ENCODE data around the gene PNKD. TPM values are rescaled to one million over a fixed set of nuclear protein-coding genes. Genes with fewer than 3 reads are reported as not detected.

The PNKD gene
- total RNA-seq, 2 donors from 2014 or later, result 25.1 to 30.4 TPM

GRCh38 chr2:218331745-218332144 lies 61.4 kb downstream of the PNKD start:
- ATAC-seq, result no peak

DNA sequence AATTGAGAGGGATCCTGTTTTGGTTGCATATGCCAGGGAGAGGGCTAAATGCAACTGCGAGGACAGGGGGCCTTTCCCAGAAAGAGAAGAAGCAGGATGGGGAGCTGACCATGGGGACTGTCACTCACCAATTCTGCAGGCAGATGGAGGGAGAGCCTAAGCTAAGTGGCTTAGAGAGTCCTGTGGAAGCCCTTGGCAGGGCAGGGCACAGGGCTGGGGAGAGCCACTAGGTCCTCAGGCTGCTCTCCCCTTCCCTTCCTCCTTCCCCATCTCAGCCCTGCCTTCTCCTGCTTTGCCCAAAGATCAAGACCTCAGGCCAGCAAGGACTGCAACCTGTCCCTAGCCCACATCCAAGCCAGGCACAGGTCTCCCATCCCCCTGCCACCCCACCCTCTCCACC lies 62.0 kb downstream of the PNKD start:
- DNase-seq (ENCODE audit: low spot score in 2 of 2), result no peak
- H3K27ac Mint-ChIP-seq, result peak overlapping the region in 1 of 2 donors; percentile 42
- no peaks in the 10 kb centered on the region for H3K9me3 Mint-ChIP-seq
- ATAC-seq, result no peak
- H3K36me3 Mint-ChIP-seq, result no peaks in the 10 kb centered on the region

More at GRCh38 chr2:218331745-218332144, 61.4 kb downstream of the PNKD start:
- peak overlapping the region in 1 of 2 donors; percentile 42 for H3K27ac Mint-ChIP-seq
- no peak for DNase-seq (ENCODE audit: low spot score in 2 of 2)
- H3K9me3 Mint-ChIP-seq, result no peaks in the 10 kb centered on the region
- H3K36me3 Mint-ChIP-seq, result no peaks in the 10 kb centered on the region

DNA sequence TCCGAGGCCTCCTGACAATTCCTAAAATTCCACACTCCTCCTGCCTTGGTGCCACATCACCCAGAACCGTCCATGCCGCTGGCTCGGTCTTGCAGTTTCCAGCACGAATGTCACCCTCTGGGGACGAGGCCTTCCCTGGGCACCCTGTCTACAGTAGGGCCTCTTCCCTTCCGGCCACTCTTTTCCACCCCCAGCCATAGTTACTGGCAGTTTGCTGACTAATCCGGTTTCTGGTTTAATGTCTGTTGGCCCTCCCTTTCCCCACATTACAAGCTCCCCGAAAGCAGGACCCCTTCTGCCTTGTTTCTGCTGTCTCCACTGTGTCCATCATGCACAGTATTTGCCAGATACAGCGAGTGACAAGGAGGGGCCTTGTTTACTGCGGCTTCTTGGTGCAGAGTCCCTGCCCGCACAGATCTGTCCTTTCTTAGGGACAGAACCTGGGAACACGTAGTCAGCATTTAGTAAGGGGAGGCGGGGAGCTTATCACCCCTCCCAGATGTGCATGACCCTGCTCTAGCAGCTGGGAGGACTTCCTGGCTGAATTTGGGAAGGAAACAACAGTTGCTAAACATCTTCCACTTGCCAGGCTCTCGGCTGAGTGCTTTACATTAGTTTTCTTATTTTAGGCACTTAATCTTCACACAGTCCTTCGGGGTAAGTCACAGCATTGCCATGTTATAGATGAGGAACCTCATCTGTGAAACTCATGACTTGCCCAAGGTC lies 62.8 kb downstream of the PNKD start:
- peak overlapping the region in 1 of 2 donors; percentile 68 for H3K27ac Mint-ChIP-seq
- ATAC-seq, result no peak
- H3K9me3 Mint-ChIP-seq, result no peaks in the 10 kb centered on the region
- DNase-seq (ENCODE audit: low spot score in 2 of 2), result no peak
- H3K36me3 Mint-ChIP-seq, result no peaks in the 10 kb centered on the region

DNA sequence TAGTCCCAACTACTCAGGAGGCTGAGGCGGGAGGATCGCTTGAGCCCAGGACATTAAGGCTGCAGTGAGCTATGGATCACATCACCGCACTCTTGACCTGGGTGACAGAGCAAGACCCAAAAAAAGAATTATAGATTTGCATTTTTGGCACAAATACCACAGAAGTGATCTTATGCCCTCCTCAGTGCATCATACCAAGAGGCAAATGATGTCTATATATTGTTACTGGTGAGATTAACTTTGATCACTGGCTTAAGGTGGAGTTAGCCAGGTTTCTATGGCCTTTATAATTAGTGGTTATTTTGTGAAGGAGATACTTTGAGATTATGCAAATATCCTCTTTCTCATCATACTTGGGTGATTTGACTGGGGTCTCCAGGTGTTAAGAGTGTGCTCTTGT lies 64.2 kb downstream of the PNKD start:
- Mint-ChIP-seq H3K36me3 (no peaks in the 10 kb centered on the region), H3K27ac (no peak overlapping the region), H3K9me3 (no peaks in the 10 kb centered on the region)
- no peak for ATAC-seq
- no peak for DNase-seq (ENCODE audit: low spot score in 2 of 2)

GRCh38 chr2:218340656-218341055 lies 70.3 kb downstream of the PNKD start:
- DNase-seq (ENCODE audit: low spot score in 2 of 2) (no peak), ATAC-seq (no peak)
- H3K27ac Mint-ChIP-seq, result peak overlapping the region in 1 of 2 donors; percentile 4
- no peaks in the 10 kb centered on the region for H3K9me3 Mint-ChIP-seq
- H3K36me3 Mint-ChIP-seq, result no peaks in the 10 kb centered on the region

GRCh38 chr2:218341381-218341780 lies 71.1 kb downstream of the PNKD start:
- no peaks in the 10 kb centered on the region for H3K9me3 Mint-ChIP-seq
- peak overlapping the region in 1 of 2 donors; percentile 4 for H3K27ac Mint-ChIP-seq
- no peaks in the 10 kb centered on the region for H3K36me3 Mint-ChIP-seq
- ATAC-seq (no peak), DNase-seq (ENCODE audit: low spot score in 2 of 2) (no peak)

DNA sequence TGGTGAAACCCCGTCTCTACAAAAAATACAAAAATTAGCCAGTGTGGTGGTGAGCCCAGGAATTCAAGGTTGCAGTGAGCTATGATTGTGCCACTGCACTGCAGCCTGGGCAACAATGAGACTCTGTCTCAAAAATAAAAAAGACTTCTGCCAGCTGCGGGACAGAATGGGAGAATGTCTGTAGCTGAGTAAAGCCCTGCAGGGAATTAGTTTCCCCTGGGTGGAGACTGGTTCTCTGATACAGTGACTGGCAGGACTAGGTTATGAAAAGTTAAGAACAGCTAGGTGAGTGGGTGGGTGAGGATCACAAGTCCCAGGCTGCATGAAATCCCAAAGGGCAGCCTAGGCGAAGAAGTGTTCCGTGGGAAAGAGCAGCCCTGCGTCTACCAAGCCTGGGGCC lies 72.5 kb downstream of the PNKD start:
- no peak for DNase-seq (ENCODE audit: low spot score in 2 of 2)
- no peak overlapping the region for H3K27ac Mint-ChIP-seq
- no peak for ATAC-seq
- no peaks in the 10 kb centered on the region for H3K9me3 Mint-ChIP-seq
- H3K36me3 Mint-ChIP-seq, result no peaks in the 10 kb centered on the region

- Mint-ChIP-seq H3K9me3 (no peaks in the 10 kb centered on the region), H3K27ac (no peak overlapping the region), H3K36me3 (no peaks in the 10 kb centered on the region)
- no peak for ATAC-seq
- DNase-seq (ENCODE audit: low spot score in 2 of 2), result no peak
These were observed 73.3 kb downstream of the PNKD start for GRCh38 chr2:218343591-218343990.

DNA sequence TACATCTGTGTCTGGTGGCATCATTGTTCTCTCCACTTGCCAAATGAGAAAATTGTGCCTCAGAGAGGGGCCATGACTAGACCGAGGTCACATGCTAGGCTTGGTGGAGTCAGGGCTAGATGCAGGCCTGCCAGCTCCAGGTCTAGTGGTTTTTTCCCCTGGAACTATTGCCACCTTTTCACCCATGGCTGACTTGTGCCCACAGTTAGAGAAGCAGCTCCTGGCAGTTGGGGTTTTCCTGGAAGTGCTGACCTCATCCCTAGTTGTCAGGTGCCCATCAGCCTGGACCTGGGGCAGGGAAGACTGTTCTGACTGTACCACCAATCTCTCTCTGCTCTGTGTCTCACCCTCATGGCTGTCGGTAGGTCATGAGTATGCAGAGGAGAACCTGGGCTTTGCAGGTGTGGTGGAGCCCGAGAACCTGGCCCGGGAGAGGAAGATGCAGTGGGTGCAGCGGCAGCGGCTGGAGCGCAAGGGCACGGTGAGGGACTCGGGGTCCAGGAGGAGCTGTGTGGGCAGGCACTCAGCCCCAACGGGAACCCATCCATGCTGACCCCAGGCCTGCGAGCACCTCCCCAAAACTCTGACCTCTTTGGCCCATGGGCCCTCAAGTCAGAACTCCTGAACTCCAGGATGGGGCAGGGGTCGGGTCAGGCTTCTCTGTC lies 73.9 kb downstream of the PNKD start:
- no peaks in the 10 kb centered on the region for H3K9me3 Mint-ChIP-seq
- DNase-seq (ENCODE audit: low spot score in 2 of 2) (no peak), ATAC-seq (peak in 1 of 2 donors; percentile 48)
- H3K36me3 Mint-ChIP-seq, result no peaks in the 10 kb centered on the region
- no peak overlapping the region for H3K27ac Mint-ChIP-seq

GRCh38 chr2:218344755-218345417 lies 74.6 kb downstream of the PNKD start:
- DNase-seq (ENCODE audit: low spot score in 2 of 2) (no peak), ATAC-seq (no peak)
- peaks cover 0 to 5% of the 10 kb centered on the region in 2 donors for H3K9me3 Mint-ChIP-seq
- no peaks in the 10 kb centered on the region for H3K36me3 Mint-ChIP-seq
- H3K27ac Mint-ChIP-seq, result peak overlapping the region in 1 of 2 donors; percentile 50

GRCh38 chr2:218345491-218346236 lies 75.3 kb downstream of the PNKD start:
- H3K36me3 Mint-ChIP-seq, result peaks cover 0 to under 1% of the 10 kb centered on the region in 2 donors
- H3K27ac Mint-ChIP-seq, result no peak overlapping the region
- no peak for DNase-seq (ENCODE audit: low spot score in 2 of 2)
- peaks cover 0 to 5% of the 10 kb centered on the region in 2 donors for H3K9me3 Mint-ChIP-seq
- no peak for ATAC-seq

DNA sequence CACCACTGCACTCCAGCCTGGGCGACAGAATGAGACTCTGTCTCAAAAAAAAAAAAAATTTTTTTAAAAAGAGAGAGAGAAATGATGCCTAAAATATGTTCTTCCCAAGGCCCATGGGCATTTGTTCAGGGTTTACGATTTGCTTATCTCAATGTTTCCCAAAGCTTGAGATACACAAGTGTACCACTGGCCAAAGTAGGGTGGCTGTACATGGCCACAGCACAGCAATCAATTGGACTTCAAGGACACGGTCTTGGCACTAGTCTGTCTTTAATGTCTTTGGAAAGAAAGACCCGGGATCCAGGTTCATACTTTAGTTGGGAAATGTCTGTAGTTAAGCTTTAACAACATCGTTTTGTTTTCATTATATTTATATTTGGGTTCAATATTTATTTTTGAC lies 76.9 kb downstream of the PNKD start:
- peaks cover 5 to 11% of the 10 kb centered on the region in 2 donors for H3K9me3 Mint-ChIP-seq
- peaks cover 0 to 8% of the 10 kb centered on the region in 2 donors for H3K36me3 Mint-ChIP-seq
- no peak overlapping the region for H3K27ac Mint-ChIP-seq
- no peak for ATAC-seq
- DNase-seq (ENCODE audit: low spot score in 2 of 2), result no peak

DNA sequence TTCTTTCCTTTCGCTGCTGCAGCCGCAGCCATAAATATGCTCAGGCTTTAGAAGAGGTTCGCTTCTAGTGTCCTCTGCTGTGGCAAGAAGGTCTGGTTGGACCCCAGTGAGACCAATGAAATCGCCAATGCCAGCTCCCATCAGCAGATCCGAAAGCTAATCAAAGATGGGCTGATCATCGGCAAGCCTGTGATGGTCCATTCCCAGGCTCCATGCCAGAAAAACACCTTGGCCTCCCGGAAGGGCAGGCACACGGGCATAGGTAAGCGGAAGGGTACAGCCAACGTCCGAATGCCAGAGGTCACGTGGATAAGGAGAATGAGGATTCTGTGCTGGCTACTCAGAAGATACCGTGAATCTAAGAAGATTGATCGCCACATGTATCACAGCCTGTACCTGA lies 83.7 kb downstream of the PNKD start:
- H3K9me3 Mint-ChIP-seq, result peaks cover 8 to 11% of the 10 kb centered on the region in 2 donors
- no peak overlapping the region for H3K27ac Mint-ChIP-seq
- DNase-seq (ENCODE audit: low spot score in 2 of 2) (no peak), ATAC-seq (no peak)
- H3K36me3 Mint-ChIP-seq, result peaks cover 0 to 8% of the 10 kb centered on the region in 2 donors

- Mint-ChIP-seq H3K27ac (no peak overlapping the region), H3K36me3 (peaks cover 0 to 8% of the 10 kb centered on the region in 2 donors), H3K9me3 (peaks cover 6 to 8% of the 10 kb centered on the region in 2 donors)
- DNase-seq (ENCODE audit: low spot score in 2 of 2) (no peak), ATAC-seq (no peak)
These were observed 84.6 kb downstream of the PNKD start for GRCh38 chr2:218354850-218355443.

DNA sequence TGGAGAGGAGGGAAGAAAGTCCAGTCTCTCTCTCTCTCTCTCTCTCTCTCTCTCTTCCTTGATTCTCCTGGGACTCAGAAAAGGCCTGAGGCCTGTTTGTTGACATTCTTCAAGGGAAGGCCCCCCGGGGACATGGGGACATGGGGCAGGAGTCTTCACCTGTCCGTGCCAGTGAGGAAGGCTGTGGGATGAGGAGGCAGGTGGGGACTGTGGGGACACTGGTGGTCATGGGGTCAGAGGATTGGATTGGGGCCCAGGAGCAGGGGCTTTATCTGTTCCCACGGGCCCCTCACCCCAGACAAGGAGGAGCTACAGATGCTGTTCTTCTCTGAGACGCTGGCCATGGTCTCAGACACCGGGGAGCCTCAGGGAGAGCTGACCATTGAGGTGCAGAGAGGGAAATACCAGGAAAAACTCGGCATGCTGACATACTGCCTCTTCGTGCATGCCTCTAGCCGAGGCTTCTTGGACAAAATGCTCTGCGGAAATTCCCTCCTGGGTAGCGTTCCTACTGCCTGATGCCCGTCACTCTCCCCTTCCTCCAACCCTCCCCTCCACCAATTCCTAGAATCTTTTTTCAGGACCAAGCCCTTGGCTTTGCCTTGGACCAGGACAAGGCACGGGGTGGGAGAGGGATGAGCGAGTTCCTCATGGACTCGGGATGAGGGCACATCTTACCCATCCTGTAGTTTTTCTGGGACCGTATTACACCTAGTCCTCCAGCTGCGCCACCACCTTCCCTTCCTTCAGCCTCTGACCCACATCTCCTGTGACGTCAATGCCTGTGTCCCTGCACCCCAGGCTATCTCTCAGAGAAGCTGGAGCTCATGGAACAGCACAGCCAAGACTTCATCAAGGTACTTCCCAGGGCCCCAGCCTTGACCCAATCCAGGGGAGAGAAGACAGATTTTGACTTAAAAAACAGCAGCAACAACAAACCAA lies 87.2 kb downstream of the PNKD start:
- ATAC-seq, result no peak
- Mint-ChIP-seq H3K27ac (no peak overlapping the region), H3K9me3 (peaks cover 0 to 3% of the 10 kb centered on the region in 2 donors), H3K36me3 (no peaks in the 10 kb centered on the region)
- no peak for DNase-seq (ENCODE audit: low spot score in 2 of 2)
